GM12872 (cell line): ENCODE results near the gene SMIM10L2A.

ENCODE experiments used
- CTCF ChIP-seq: IDR thresholded peaks from 3 replicates; pipeline ENCODE4 v1.5.1; 2011; ENCODE audit warnings: low read depth, mild to moderate bottlenecking, low read length, moderate library complexity; ENCODE audit not compliant: insufficient read depth

Gene SMIM10L2A

GRCh38 chrX:135421932-135422809 lies at the start of gene SMIM10L2A:
Gene SMIM10L2A (plus strand): TSS chrX:135421944. CDS start chrX:135422132, 188 bp downstream.
- no peak for TF ChIP-seq CTCF

- TF ChIP-seq CTCF: no peak
Observed at GRCh38 chrX:135373357-135373756, 48.4 kb upstream of the SMIM10L2A start.

- no peak for TF ChIP-seq CTCF
Observed at GRCh38 chrX:135382260-135382659, 39.5 kb upstream of the SMIM10L2A start.

- TF ChIP-seq CTCF: no peak
Observed at GRCh38 chrX:135383249-135383648, 38.5 kb upstream of the SMIM10L2A start.

GRCh38 chrX:135384161-135384836 lies 37.4 kb upstream of the SMIM10L2A start:
- TF ChIP-seq CTCF: no peak

- TF ChIP-seq CTCF: no peak
Observed at GRCh38 chrX:135388841-135389240, 32.9 kb upstream of the SMIM10L2A start.

GRCh38 chrX:135389243-135389642 lies 32.5 kb upstream of the SMIM10L2A start:
- TF ChIP-seq CTCF: no peak
